GM20431 (cell line): ENCODE data around the gene PREPL.
"Not testable (repeated sequence)": the region's sequence is repeated elsewhere in the genome, so short reads cannot be mapped to it uniquely, and the experiment has no call there.

Experiments
- in situ Hi-C: fragments of 300-500 bp; cut with MseI, MboI; formaldehyde crosslinking; loops from one replicate; pipeline ENCODE4 v1.15.0; 2020; ENCODE audit warnings: low sequenced_read_pairs; ENCODE audit not compliant: unreplicated experiment

PREPL gene

DNA sequence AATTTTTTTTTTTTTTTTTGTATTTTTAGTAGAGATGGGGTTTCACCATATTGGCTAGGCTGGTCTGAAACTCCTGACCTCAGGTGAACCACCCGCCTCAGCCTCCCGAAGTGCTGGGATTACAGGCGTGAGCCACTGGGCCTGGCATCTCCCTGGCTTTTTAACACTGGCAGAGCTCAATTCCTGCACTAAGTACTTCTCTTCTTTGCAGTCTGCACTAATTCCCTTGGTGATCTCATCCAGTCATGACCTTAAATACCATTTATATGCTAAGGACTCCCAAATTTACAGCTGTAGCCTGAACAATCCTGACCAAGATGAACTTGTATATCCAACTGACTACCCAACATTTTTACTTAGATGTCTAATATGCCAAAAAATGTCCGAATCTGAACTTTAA lies 10.2 kb downstream of the PREPL start:
- in situ Hi-C loops, result no loop called here

DNA sequence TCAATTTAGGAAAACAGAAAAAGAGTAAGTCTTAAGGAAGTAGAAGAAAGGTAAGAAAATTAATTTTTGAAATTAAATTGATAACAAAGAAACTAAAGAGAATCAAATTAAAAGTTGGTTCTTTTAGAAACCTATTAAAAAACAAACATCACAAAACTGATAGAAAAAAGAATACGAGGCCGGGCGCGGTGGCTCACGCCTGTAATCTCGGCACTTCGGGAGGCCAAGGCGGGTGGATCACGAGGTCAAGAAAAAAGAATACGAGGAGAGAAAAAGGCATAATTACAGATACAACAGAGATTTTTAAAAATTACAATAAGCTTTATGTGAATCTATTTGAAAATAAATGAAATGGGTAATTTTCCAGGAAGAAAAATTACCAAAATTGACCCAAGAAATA lies 11.8 kb downstream of the PREPL start:
- in situ Hi-C loops, result no loop called here

DNA sequence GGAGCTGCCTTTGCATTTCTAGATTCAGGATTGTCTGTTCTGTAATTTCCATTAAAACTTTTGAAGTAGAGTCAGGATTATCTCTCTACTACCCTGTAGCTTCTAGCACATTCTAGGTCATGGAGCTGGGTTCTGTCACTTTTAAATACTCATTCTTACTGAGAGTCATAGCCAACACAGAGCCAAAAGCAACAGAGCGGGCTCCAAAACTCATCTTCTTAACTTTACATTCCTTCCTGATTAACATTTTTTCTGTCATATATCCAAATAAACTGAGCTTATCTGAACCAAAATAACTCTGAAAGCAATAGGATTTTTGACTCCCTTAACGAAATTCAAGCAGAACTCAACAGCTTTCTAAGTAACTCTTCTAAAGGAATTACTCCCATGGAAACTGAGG lies 12.9 kb downstream of the PREPL start:
- in situ Hi-C loops, result no loop called here

DNA sequence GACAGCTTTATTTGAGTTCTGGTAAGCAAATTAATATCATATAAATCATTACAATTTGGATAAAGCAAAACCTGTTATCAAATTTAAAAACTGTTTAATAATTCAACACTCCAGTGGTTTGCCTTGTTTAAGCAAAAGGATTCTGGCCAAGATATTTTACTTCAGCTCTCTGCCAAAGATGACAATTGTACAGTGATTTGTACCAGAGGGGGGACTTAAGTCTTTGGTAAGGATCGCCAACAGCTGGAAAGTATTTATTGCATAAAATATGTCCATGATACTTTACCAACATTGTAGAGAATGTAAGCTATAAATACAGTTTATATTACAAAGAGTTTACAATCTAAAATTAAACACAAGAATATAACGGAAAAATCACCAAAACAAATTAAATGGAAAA lies 13.8 kb downstream of the PREPL start:
- in situ Hi-C loops, result no loop called here

DNA sequence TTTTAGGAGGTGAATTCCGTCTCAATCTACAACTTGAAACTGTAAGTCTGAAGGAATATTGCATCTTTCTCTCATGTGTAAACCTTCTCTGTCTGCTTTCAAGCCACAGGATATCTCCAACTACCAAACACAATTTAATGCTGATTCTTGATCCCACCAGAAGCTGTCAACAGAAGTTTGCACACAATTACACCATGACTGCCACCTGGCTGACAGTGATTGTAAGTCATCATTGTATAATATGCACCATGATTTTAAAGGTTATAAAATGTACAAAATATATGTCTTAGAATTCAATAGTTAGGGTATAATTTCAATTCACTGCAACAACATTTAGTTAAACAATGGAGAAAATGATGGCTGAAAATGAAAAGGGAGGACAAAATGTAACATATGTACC lies 18.4 kb downstream of the PREPL start:
- in situ Hi-C loops, result no loop called here

DNA sequence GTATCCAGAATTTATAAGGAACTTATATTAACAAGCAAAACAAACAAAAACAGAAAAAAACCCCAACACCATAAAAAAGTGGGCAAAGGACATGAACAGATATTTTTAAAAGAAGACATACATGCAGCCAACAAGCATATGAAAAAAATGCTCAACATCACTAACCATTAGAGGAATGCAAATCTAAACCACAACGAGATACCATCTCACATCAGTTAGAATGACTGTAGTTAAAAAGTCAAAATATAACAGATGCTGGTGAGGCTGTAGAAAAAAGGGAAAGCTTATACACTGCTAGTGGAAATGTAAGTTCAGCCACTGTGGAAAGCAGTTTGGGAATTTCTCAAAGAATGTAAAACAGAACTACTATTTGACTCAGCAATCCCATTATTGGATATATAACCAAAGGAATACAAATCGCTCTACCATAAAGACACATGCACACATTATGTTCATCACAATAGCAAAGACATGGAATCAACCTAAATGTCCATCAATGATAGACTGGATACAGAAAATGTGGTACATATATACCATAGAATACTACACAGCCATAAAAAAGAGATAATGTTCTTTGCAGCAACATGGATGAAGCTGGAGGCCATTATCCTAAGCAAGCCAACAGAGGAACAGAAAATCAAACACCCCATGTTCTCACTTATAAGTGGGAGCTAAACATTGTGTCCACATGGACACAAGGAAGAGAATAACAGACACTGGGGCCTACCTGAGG lies 25.3 kb downstream of the PREPL start:
- in situ Hi-C loops, result no loop called here

DNA sequence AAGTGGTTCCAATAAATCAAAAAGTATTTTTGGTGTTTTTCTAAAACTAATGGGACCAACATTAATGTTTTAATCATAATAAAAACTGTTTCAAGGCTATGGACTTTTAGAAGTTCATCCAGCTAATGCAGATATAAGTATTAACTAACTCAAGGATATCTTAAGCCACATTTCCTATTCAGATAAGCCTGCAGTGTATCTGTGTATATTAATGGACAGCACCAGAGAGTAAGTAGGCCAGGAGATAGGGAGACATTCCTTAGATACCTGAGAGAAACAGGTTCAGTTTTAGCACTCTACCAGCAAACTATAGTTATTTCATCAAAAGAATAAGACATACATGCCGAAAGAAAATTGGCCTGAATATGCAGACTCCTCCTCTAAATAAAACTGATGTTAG lies 27.3 kb downstream of the PREPL start:
- in situ Hi-C loops, result no loop called here

DNA sequence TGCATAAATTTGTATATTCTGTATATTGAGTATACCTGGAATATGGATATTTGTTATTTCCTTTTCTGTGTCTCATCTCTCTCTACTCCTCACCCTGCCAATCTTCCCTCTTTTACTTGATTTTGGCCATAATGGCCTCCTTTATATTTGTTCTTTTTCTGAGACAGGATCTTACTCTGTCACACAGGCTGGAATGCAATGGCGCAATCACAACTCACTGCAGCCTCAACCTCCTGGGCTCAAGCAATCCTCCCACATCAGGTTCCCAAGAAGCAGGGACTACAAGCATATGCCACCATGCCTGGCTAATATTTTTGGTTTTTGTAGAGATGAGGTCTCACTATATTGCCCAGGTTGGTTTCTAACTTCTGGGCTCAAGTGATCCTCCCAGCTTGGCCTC lies 30.5 kb downstream of the PREPL start:
- in situ Hi-C loops, result no loop called here

DNA sequence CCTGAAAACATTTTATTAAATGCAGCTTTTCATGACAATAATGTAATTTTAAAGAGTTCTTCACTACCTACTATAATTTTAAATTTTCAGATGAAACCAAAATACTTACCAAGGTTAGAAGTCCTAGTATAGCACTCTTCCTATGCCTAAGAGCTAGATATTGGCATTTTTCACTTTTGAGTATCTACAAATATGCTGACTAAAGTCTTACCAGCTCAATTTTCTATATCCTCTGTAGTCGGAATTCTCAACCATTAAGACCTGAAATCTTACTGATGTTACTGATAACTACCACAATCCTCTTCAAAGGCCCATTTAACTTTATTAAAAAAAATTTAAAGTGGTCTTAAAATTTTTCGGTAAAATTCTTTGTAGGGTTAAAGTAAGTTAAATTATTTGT lies 32.0 kb downstream of the PREPL start:
- in situ Hi-C loops, result no loop called here

DNA sequence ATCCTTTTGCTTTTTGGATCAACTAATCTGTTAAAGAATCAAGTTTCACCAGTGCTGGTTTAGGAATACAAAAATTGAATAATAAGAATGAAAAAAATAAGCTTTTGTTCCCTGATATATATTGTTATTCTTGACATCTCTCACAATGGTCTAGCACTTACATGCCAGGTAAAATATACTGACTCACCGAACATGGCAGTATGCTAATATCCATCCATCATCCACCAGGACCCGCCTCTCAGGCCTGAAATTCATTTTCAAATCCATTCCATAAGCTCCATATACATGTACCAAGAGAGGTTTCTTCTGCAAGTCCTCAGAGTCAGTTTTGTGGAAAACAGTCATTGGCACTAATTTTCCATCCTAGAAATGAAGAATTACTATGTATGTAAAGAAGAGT lies 32.5 kb downstream of the PREPL start:
- in situ Hi-C loops, result no loop called here

DNA sequence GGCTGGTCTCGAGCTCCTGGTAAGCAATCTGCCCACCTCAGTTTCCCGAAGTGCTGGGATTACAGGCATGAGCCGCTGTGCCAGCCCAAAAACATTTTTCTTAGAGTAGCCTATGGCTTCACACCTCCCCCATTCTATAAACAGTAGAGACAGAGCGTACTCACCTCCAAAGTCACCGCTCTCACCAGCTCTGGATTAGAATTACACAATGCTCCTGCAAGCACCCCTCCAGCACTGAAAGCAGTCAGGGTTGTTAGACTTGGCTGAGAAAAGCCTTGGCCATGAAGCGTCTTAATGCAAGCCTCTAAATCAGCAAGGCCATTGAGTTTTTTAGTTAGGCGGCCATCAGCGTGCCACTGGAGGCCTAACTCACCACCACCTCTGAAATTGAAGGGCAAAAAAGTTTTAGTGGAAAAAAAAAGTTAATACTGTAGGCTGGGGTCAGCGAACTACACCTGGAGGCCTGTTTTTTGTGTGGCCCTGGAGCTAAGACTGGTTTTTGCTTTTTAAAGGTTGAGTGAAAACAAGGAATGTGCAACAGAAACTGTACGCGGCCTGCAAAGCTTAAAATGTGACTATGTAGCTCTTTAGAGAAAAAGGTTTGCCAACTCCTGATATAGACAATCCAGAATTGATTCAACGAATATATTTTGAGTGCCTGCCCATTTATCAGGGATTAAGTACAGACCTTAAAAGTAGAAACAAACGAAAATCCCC lies 34.6 kb downstream of the PREPL start:
- in situ Hi-C loops, result no loop called here

DNA sequence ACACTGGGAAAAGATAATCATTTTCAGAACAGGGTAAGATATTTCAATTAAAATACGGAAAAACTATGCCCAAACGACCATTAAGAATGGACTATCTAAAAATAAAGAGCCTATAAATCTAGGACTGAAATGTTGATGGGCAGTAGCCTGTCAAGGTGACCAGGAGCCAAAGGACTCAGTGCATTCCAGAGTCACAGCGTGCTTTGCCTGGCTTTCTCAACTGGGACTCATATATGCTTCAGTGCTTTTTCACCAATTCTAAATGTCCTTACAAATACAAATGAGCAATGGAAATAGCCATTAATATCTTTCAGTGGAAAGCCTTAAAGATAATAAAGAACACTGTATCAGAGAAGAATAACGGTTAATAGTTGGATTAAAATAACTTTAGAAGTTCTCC lies 35.4 kb downstream of the PREPL start:
- in situ Hi-C loops, result no loop called here

DNA sequence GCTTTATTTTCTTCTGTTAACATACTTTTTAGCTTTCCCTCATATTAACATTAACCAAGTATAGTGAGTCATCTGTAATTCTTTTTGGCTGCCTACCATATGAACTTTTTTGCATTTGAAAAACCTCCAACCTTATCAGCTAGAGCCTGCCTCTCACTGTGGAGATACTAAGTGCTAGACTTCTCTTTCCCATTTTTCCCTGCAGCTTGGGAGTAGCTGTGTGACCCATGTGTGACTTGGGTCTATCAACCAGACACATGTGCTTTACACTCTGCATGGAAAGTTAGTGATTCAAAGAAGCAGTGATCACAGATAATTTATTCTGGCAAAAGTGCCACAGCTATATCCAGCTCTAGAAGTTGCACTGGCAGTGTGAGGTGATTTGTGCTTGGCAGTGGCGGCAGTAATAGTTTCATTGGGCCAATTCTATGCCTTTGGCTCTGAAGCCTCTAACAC lies 36.3 kb downstream of the PREPL start:
- in situ Hi-C loops, result no loop called here

DNA sequence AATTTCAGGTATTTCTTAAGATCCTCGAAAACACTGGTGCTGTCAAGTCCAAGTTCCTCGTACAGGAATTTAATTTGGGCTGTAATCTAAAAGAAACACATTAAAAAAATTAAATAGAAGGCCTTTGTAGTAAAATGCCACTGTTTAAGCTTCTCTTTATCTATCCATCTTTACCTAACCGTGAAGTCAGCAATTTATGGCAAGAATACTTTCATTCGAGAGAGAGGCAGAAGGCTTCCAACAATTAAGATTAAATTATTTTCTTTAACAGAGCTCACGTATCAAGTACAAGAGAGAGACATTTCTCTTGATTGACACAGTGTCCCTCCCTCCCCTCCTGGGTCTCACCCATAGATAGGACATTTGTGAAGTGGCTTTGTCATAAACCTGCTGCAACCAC lies 39.9 kb downstream of the PREPL start:
- in situ Hi-C loops, result no loop called here

DNA sequence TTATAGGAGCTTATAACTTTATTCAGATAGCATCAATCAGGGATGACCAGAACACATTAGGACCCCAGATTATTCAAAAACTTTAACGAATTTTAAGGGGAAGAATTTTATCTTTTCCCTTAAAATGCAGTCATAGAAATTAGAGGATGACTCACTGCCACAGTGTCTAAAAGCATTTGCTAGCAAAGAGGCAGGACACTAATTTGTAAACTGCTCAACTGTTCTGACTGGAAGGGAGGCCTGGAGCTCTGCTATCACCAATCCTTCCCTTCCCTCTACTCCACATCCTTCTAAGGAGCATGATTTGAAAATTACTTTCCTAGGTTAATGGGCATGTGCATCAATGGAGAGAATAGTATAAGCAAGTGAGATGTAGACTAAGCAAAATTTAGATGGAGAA lies 40.5 kb downstream of the PREPL start:
- in situ Hi-C loops, result no loop called here

DNA sequence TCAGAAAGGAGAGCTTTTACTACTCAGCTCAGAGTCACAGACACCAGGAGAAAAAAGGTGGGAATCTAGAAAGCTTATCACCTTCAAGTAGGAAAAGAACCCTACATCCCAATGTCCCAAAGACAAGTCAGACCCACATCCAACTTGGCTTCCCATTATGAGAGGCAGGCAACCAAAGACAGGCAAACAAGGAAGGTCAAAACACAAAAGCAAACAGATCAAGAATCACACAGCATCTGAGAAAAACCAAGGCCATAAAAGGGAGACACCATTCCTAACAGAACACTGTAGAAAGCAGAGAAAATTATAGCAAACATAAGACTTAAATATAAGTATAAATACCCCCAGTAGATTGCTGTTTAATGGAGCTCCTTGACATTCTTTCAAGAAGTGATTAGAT lies 45.3 kb downstream of the PREPL start:
- in situ Hi-C loops, result no loop called here

DNA sequence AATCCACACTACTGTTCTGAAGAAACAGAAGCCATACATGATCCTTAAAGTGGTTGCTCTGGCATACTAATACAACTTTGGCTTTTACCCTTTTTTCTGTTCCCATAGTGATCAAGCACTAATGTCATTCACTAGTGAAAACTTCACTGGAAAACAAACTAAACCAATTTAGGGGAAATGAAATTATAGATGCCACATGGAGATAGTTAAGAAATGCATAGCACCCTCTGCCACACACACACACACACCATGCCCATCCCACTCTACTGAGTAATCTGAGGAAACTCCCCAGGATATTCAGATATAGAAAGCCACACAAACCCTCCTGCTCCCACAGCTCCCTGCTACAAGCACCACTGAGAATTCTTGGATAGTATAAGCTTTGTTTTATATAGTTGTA lies 46.9 kb downstream of the PREPL start:
- in situ Hi-C loops, result no loop called here

DNA sequence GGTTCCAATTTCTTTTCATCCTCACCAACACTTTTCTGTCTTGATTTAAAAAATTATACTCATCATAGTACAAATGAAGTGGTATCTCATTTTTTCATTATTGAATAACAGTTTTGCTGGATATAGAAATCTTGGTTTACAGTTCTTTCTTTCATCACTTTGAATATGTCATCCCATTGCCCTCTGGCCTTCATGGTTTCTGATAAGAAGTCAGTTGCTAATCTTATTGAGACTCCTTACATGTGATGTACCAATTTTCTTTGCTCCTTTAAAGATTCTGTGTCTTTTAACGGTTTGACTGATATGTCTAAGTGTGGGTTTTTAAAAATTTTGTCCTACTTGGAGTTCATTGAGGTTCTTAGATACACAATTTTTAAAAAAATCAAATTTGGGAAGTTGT lies 51.0 kb downstream of the PREPL start:
- in situ Hi-C loops, result no loop called here

DNA sequence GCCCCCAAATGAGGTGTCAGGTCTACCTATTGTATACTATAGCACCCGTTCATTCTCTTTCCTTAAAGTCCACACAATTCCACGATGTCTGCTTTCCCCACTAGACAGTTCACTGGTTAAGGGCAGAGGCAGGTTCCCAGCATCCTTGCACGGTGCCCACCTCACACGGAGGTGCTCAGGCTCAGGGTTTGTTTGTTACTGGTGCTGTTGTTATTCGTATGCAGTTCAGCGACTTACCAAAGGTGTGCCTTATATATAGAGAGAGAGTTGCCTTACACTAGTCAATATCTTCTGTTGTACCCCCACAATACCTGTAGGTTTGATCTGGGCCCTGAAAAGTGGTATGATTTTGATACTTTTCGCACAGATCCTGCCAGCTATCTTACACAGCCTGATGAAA lies 55.4 kb downstream of the PREPL start:
- in situ Hi-C loops, result no loop called here

DNA sequence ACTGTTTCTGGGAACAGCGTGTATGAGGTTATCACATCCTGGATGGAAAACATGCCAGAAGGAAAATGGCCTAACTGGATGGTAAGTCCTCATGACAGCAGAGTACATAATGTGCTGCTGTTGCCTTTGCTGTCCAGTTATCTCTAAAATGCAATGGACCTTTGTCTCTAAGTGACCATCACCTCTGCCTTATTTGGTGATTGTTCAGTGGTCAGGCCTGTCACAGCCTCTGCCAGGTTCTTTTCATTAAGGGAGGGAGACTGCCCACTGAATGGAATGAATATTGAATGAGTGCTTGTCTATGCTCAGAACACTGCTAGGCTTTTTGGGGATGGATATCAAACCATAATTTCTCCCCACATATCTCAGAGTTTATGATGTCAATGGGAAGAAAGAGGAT lies 57.0 kb downstream of the PREPL start:
- in situ Hi-C loops, result no loop called here

DNA sequence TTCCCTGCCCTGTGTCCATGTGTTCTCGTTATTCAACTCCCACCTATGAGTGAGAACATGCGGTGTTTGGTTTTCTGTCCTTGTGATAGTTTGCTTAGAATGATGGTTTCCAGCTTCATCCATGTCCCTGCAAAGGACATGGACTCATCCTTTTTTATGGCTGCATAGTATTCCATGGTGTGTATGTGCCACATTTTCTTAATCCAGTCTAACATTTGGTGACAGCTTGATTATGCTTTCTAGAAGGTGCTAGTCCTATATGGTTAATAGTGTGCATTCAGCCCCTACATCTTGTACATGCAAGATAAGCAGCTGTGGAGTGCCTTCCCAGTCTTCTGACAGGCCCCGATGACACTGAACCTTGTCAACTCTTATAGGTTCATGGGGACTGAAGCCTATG lies 57.5 kb downstream of the PREPL start:
- in situ Hi-C loops, result not testable (repeated sequence)

DNA sequence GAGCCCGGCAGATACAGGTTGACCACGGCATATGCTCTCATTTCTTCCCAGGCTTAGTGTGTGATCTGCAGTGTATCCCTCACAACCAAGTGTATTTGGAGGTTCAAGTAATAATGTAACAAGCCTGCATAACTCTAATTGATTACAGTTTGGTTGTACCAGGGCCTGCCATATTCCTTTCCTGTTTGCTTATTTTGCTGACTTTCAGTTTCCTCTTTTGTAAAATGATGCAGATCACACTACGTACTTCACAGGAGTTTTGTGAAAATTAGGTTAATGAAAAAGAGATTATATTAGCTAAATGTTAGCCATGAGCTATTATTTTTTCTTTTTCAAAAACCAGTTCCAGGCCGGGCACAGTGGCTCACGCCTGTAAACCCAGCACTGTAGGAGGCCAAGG lies 60.2 kb downstream of the PREPL start:
- in situ Hi-C loops, result no loop called here
